Endothelial cell of umbilical vein (primary cell): Measurements from ENCODE around the gene RABEP1. TPM values are rescaled to one million over a fixed set of nuclear protein-coding genes. Genes with fewer than 3 reads are reported as not detected.

Experiments
- BruUV-seq: library from RNA; stranded (reverse); fragments of 400-500 nt; replicated peaks from 2 replicates; lab custom pipeline; 2021; lab: Mats Ljungman, UMichigan
- CTCF ChIA-PET: fragments of 300-600, 350-600 bp; sonication (Branson Sonifier 250); formaldehyde crosslinking; loops from one replicate; lab custom pipeline; 2021; ENCODE audit warnings: antibody characterized with exemption, inconsistent platforms; lab: Charles Lee
- POLR2A ChIA-PET: fragments of 300-600, 350-600 bp; sonication (Branson Sonifier 250); formaldehyde crosslinking; loops from one replicate; lab custom pipeline; 2021; ENCODE audit warnings: antibody characterized with exemption, inconsistent platforms; lab: Charles Lee
- DNase-seq: peaks from one replicate; pipeline ENCODE4 v3.0.0-alpha.2; 2011; ENCODE audit warnings: low read depth, low spot score
- FAIRE-seq: peaks from 2 replicates; lab custom pipeline; 2011; peaks lifted over from hg19 to GRCh38; lab: Jason Lieb, UNC
- H2AFZ ChIP-seq: 2 replicates; pipeline ENCODE4 v1.6.0; 2012; ENCODE audit warnings: low read depth, low read length, control low read depth, inconsistent platforms
- H3K27ac ChIP-seq: 2 replicates; pipeline ENCODE4 v1.5.1; 2011; ENCODE audit warnings: low read depth, mild to moderate bottlenecking, control low read depth, low read length, moderate library complexity; ENCODE audit not compliant: insufficient read depth
- H3K27me3 ChIP-seq, 2 experiments: 2 replicates each; pipeline versions ENCODE4 v1.6.0 to v1.6.1; 2011; ENCODE audit warnings: low read length in 2 of 2, mixed read lengths in 1 of 2; ENCODE audit not compliant: control insufficient read depth in 2 of 2, insufficient read depth in 2 of 2
- H3K36me3 ChIP-seq, 2 experiments: 2 replicates in 1 of 2; 3 replicates in 1 of 2; pipeline ENCODE4 v1.5.1; 2011; ENCODE audit warnings: low read length in 2 of 2, mild to moderate bottlenecking in 1 of 2, moderate library complexity in 1 of 2; ENCODE audit not compliant: control insufficient read depth in 2 of 2, insufficient read depth in 2 of 2; ENCODE audit errors: extremely low read depth in 1 of 2
- H3K4me1 ChIP-seq: 3 replicates; pipeline ENCODE4 v1.5.1; 2011; ENCODE audit warnings: mild to moderate bottlenecking, low read length; ENCODE audit not compliant: control insufficient read depth, insufficient read depth; ENCODE audit errors: extremely low read depth
- H3K4me2 ChIP-seq: 2 replicates; pipeline ENCODE4 v1.6.1; 2011; ENCODE audit warnings: low read length, control low read depth, mixed read lengths; ENCODE audit not compliant: insufficient read depth
- H3K4me3 ChIP-seq, 3 experiments: fragments of 200-600 bp in 1 of 3; sonication (generic), shearing (Covaris generic) in 1 of 3; replicated peaks in 1 of 3; 2 replicates each; pipeline ENCODE4 v1.5.1; 2011 to 2016; ENCODE audit warnings: control low read depth in 3 of 3, low read length in 3 of 3, mild to moderate bottlenecking in 2 of 3, inconsistent platforms in 1 of 3, low read depth in 1 of 3, moderate library complexity in 1 of 3; ENCODE audit not compliant: insufficient read depth in 1 of 3
- H3K79me2 ChIP-seq: 2 replicates; pipeline ENCODE4 v1.6.0; 2012; ENCODE audit warnings: low read length, inconsistent platforms; ENCODE audit not compliant: control insufficient read depth, insufficient read depth
- H3K9ac ChIP-seq: replicated peaks from 2 replicates; pipeline ENCODE3; 2011; ENCODE audit warnings: low read length, control low read depth; ENCODE audit not compliant: insufficient read depth; ENCODE audit errors: extremely low read depth
- H3K9me1 ChIP-seq: replicated peaks from 3 replicates; pipeline ENCODE4 v1.6.0; 2011; ENCODE audit warnings: mild to moderate bottlenecking, low read length; ENCODE audit not compliant: control insufficient read depth, insufficient read depth; ENCODE audit errors: extremely low read depth
- H3K9me3 ChIP-seq: replicated peaks from 2 replicates; pipeline ENCODE4 v1.5.1; 2012; ENCODE audit warnings: low read length, inconsistent platforms; ENCODE audit not compliant: control insufficient read depth, insufficient read depth
- H4K20me1 ChIP-seq: replicated peaks from 2 replicates; pipeline ENCODE3; 2011; ENCODE audit warnings: mild to moderate bottlenecking, low read length; ENCODE audit not compliant: control insufficient read depth, insufficient read depth; ENCODE audit errors: extremely low read depth
- CTCF ChIP-seq, 2 donors: IDR thresholded peaks; 1 replicate in 1 of 2; 2 replicates in 1 of 2; pipeline ENCODE4 v1.5.1; 2011; ENCODE audit warnings: low read length in 2 of 2, mild to moderate bottlenecking in 2 of 2, moderate library complexity in 2 of 2, control low read depth in 1 of 2, inconsistent platforms in 1 of 2, low read depth in 1 of 2; ENCODE audit not compliant: insufficient read depth in 1 of 2; ENCODE audit errors: extremely low read depth in 1 of 2
- EZH2 ChIP-seq: IDR thresholded peaks from 2 replicates; pipeline ENCODE4 v1.6.1; 2012; ENCODE audit warnings: borderline replicate concordance, low read depth, mild to moderate bottlenecking, moderate library complexity, low read length, inconsistent platforms; ENCODE audit not compliant: severe bottlenecking
- FOS ChIP-seq: IDR thresholded peaks from 2 replicates; pipeline ENCODE4 v1.6.1; 2011; ENCODE audit warnings: mild to moderate bottlenecking, low read length, moderate library complexity, borderline replicate concordance; ENCODE audit not compliant: insufficient read depth
- JUN ChIP-seq: IDR thresholded peaks from 2 replicates; pipeline ENCODE4 v1.6.1; 2011; ENCODE audit warnings: borderline replicate concordance, low read depth; ENCODE audit not compliant: insufficient read length, insufficient read depth
- MYC ChIP-seq: IDR thresholded peaks from one replicate; pipeline ENCODE4 v1.6.1; 2011; ENCODE audit warnings: mild to moderate bottlenecking, low read depth, low read length
- POLR2A ChIP-seq: IDR thresholded peaks from 2 replicates; pipeline ENCODE4 v1.6.1; 2012; ENCODE audit warnings: low read depth, mild to moderate bottlenecking, control low read depth, low read length
- POLR2AphosphoS5 ChIP-seq: IDR thresholded peaks from 2 replicates; pipeline ENCODE4 v1.6.1; 2012; ENCODE audit warnings: low read depth, mild to moderate bottlenecking, control low read depth, low read length, moderate library complexity; ENCODE audit not compliant: insufficient read depth
- dilution Hi-C: fragments of 300-500 bp; cut with MboI; formaldehyde crosslinking; loops from one replicate; pipeline ENCODE4 v1.15.0; 2019; ENCODE audit warnings: low sequenced_read_pairs; ENCODE audit not compliant: extremely low pct_ligation_motif_present
- intact Hi-C: fragments of 100-400 bp; cut with micrococcal nuclease; formaldehyde crosslinking; loops from one replicate; pipeline ENCODE4 v1.10.0; 2022
- polyA plus RNA-seq, 4 experiments: library from polyadenylated mRNA; depleted of rRNA in 3 of 4; stranded (reverse) in 3 of 4; unstranded in 1 of 4; fragments of >200 nt; gene quantifications; 2 replicates each; pipeline versions ENCODE4 v1.2.1 to v1.2.3, GENCODE V29; 2011 to 2012; ENCODE audit warnings: missing spikeins in 1 of 4
- total RNA-seq: library from RNA; stranded (reverse); gene quantifications from 2 replicates; pipeline ENCODE4 v1.2.3, GENCODE V29; 2021

Gene RABEP1
- total and polyA plus RNA-seq, 2 donors (not counting 3 experiments of a cell fraction or from before 2014, with no cell fraction given): 10.1 to 54.8 TPM

GRCh38 chr17:5405400-5405799 lies 123.3 kb downstream of the RABEP1 start:
- DNase-seq (no peak), FAIRE-seq (no peak)
- no peaks in the 10 kb centered on the region for H3K79me2 ChIP-seq
- no peak overlapping the region for H2AFZ ChIP-seq
- H3K27ac ChIP-seq: no peak overlapping the region
- ChIA-PET POLR2A (no interaction called here), CTCF (interaction anchor here (1.0 to 1.8 kb wide), 2 partner anchors 8 to 34 kb away, joined by 3 to 8 read pairs; partner anchors contain the start of gene C1QBP)
- no peaks in the 10 kb centered on the region for H3K9me3 ChIP-seq
- dilution Hi-C loops: no loop called here
- no TSS peak for BruUV-seq
- peaks cover 34 to 47% of the 10 kb centered on the region in 2 experiments for H3K36me3 ChIP-seq
- no peaks in the 10 kb centered on the region for H3K27me3 ChIP-seq
- no peaks in the 10 kb centered on the region for H3K9me1 ChIP-seq
- no peaks in the 10 kb centered on the region for H3K4me1 ChIP-seq
- TF ChIP-seq JUN: no peak
- TF ChIP-seq FOS: no peak
- no peak for TF ChIP-seq CTCF (IDR thresholded peaks at IDR 0.05; ENCODE audit: extremely low read depth in 1 of 2, insufficient read depth in 1 of 2, low read depth in 1 of 2, low read length in 2 of 2)
- no peak for TF ChIP-seq POLR2AphosphoS5
- TF ChIP-seq POLR2A: no peak
- no peak for TF ChIP-seq EZH2
- no peak for TF ChIP-seq MYC
- no peak overlapping the region for H3K9ac ChIP-seq
- intact Hi-C loops: no loop called here
- no peak overlapping the region for H3K4me2 ChIP-seq
- no peaks in the 10 kb centered on the region for H4K20me1 ChIP-seq
- H3K4me3 ChIP-seq: no peak overlapping the region
